HEK293 (cell line): Measurements from ENCODE around the gene MAP1S.

Experiments
- FEZF1 ChIP-seq: fragments of 450-650 bp; formaldehyde crosslinking; IDR thresholded peaks from 2 replicates; pipeline ENCODE4 v1.5.1; 2016; ENCODE audit warnings: missing biosample characterization, missing genetic modification characterization
- IKZF3 ChIP-seq: fragments of 450-650 bp; IDR thresholded peaks from 2 replicates; pipeline ENCODE4 v1.5.0; 2018; ENCODE audit warnings: missing biosample characterization, mild to moderate bottlenecking, missing genetic modification characterization, moderate library complexity
- KLF10 ChIP-seq: fragments of 450-650 bp; IDR thresholded peaks from 2 replicates; pipeline ENCODE4 v1.5.1; 2018; ENCODE audit warnings: missing biosample characterization, mild to moderate bottlenecking, missing genetic modification characterization
- OSR2 ChIP-seq: fragments of 450-650 bp; formaldehyde crosslinking; IDR thresholded peaks from 2 replicates; pipeline ENCODE4 v1.5.1; 2016; ENCODE audit warnings: missing biosample characterization, missing genetic modification characterization
- SETDB1 ChIP-seq: IDR thresholded peaks from one replicate; pipeline ENCODE4 v1.6.1; 2017; ENCODE audit warnings: mild to moderate bottlenecking, low read length, moderate library complexity, mixed read lengths; ENCODE audit not compliant: insufficient read length
- SP2 ChIP-seq: fragments of 450-650 bp; formaldehyde crosslinking; IDR thresholded peaks from 2 replicates; pipeline ENCODE4 v1.5.1; 2016; ENCODE audit warnings: missing biosample characterization, missing genetic modification characterization
- SP3 ChIP-seq: fragments of 450-650 bp; formaldehyde crosslinking; IDR thresholded peaks from 2 replicates; pipeline ENCODE4 v1.5.1; 2016; ENCODE audit warnings: missing biosample characterization, missing genetic modification characterization
- SP7 ChIP-seq: fragments of 450-650 bp; formaldehyde crosslinking; IDR thresholded peaks from 2 replicates; pipeline ENCODE4 v1.5.1; 2016; ENCODE audit warnings: missing biosample characterization, missing genetic modification characterization
- WT1 ChIP-seq: fragments of 450-650 bp; formaldehyde crosslinking; IDR thresholded peaks from 2 replicates; pipeline ENCODE4 v1.5.1; 2016; ENCODE audit warnings: missing biosample characterization, missing genetic modification characterization
- ZBTB48 ChIP-seq: fragments of 450-650 bp; formaldehyde crosslinking; IDR thresholded peaks from 2 replicates; pipeline ENCODE4 v1.5.1; 2016; ENCODE audit warnings: missing biosample characterization, missing genetic modification characterization
- ZFP69B ChIP-seq: fragments of 450-650 bp; formaldehyde crosslinking; IDR thresholded peaks from 2 replicates; pipeline ENCODE4 v1.5.1; 2016; ENCODE audit warnings: missing biosample characterization, missing genetic modification characterization
- ZNF133 ChIP-seq: fragments of 450-650 bp; formaldehyde crosslinking; IDR thresholded peaks from 2 replicates; pipeline ENCODE4 v1.5.1; 2016; ENCODE audit warnings: missing biosample characterization, missing genetic modification characterization
- ZNF140 ChIP-seq: fragments of 450-650 bp; formaldehyde crosslinking; IDR thresholded peaks from 2 replicates; pipeline ENCODE4 v1.5.1; 2016; ENCODE audit warnings: missing biosample characterization, missing genetic modification characterization
- ZNF211 ChIP-seq: fragments of 450-650 bp; formaldehyde crosslinking; IDR thresholded peaks from 2 replicates; pipeline ENCODE4 v1.5.1; 2016; ENCODE audit warnings: low read depth, missing biosample characterization, missing genetic modification characterization
- ZNF23 ChIP-seq: fragments of 450-650 bp; formaldehyde crosslinking; IDR thresholded peaks from 2 replicates; pipeline ENCODE4 v1.5.1; 2016; ENCODE audit warnings: missing biosample characterization, missing genetic modification characterization, borderline replicate concordance
- ZNF324 ChIP-seq: fragments of 450-650 bp; formaldehyde crosslinking; IDR thresholded peaks from 2 replicates; pipeline ENCODE4 v1.5.1; 2016; ENCODE audit warnings: missing biosample characterization, missing genetic modification characterization
- ZNF341 ChIP-seq: fragments of 450-650 bp; formaldehyde crosslinking; IDR thresholded peaks from 2 replicates; pipeline ENCODE4; 2016; ENCODE audit warnings: low read depth, missing biosample characterization, missing genetic modification characterization
- ZNF426 ChIP-seq: fragments of 450-650 bp; formaldehyde crosslinking; IDR thresholded peaks from 2 replicates; pipeline ENCODE4 v1.5.1; 2017; ENCODE audit warnings: missing biosample characterization, missing genetic modification characterization, mild to moderate bottlenecking, inconsistent platforms, moderate library complexity
- ZNF510 ChIP-seq: fragments of 450-650 bp; formaldehyde crosslinking; IDR thresholded peaks from 2 replicates; pipeline ENCODE4 v1.5.1; 2018; ENCODE audit warnings: mild to moderate bottlenecking, missing genetic modification characterization, missing biosample characterization; ENCODE audit not compliant: insufficient replicate concordance
- ZNF530 ChIP-seq: fragments of 450-650 bp; formaldehyde crosslinking; IDR thresholded peaks from 2 replicates; pipeline ENCODE4 v1.5.1; 2016; ENCODE audit warnings: low read depth, missing biosample characterization, missing genetic modification characterization
- ZNF544 ChIP-seq: fragments of 450-650 bp; formaldehyde crosslinking; IDR thresholded peaks from 2 replicates; pipeline ENCODE4 v1.5.0; 2017; ENCODE audit warnings: missing biosample characterization, missing genetic modification characterization
- ZNF600 ChIP-seq: fragments of 450-650 bp; formaldehyde crosslinking; IDR thresholded peaks from 2 replicates; pipeline ENCODE4 v1.5.1; 2016; ENCODE audit warnings: missing biosample characterization, missing genetic modification characterization
- ZNF660 ChIP-seq: fragments of 450-650 bp; IDR thresholded peaks from 2 replicates; pipeline ENCODE4 v1.5.1; 2018; ENCODE audit warnings: missing biosample characterization, mild to moderate bottlenecking, missing genetic modification characterization
- ZNF76 ChIP-seq: fragments of 450-650 bp; formaldehyde crosslinking; IDR thresholded peaks from 2 replicates; pipeline ENCODE4; 2016; ENCODE audit warnings: low read depth, missing biosample characterization, missing genetic modification characterization, borderline replicate concordance
- ZNF785 ChIP-seq: fragments of 450-650 bp; formaldehyde crosslinking; IDR thresholded peaks from 2 replicates; pipeline ENCODE4 v1.5.1; 2016; ENCODE audit warnings: missing biosample characterization, missing genetic modification characterization
- ZNF830 ChIP-seq: fragments of 450-650 bp; IDR thresholded peaks from 2 replicates; pipeline ENCODE4 v1.5.0; 2018; ENCODE audit warnings: missing biosample characterization, missing genetic modification characterization, low read depth, mild to moderate bottlenecking, moderate library complexity
- ZNF837 ChIP-seq: fragments of 450-650 bp; formaldehyde crosslinking; IDR thresholded peaks from 2 replicates; pipeline ENCODE4 v1.5.1; 2016; ENCODE audit warnings: missing biosample characterization, missing genetic modification characterization
- ZXDB ChIP-seq: fragments of 450-650 bp; formaldehyde crosslinking; IDR thresholded peaks from 2 replicates; pipeline ENCODE4 v1.5.1; 2016; ENCODE audit warnings: missing biosample characterization, missing genetic modification characterization
- TF ChIP-seq, protein P1 (sequence below): fragments of 450-650 bp; formaldehyde crosslinking; optimal IDR thresholded peaks from 2 replicates; pipeline ENCODE3; 2016; ENCODE audit warnings: missing biosample characterization, mild to moderate bottlenecking, missing genetic modification characterization
- TF ChIP-seq, protein P2 (sequence below): IDR thresholded peaks from 2 replicates; pipeline ENCODE4 v1.6.1; 2011; ENCODE audit warnings: mild to moderate bottlenecking, low read depth, low read length, borderline replicate concordance
- TF ChIP-seq, protein P3 (sequence below): fragments of 450-650 bp; formaldehyde crosslinking; IDR thresholded peaks from 2 replicates; pipeline ENCODE4; 2016; ENCODE audit warnings: missing biosample characterization, missing genetic modification characterization
- TF ChIP-seq, protein P4 (sequence below): fragments of 450-650 bp; formaldehyde crosslinking; IDR thresholded peaks from 2 replicates; pipeline ENCODE4 v1.5.1; 2016; ENCODE audit warnings: missing biosample characterization, missing genetic modification characterization
- TF ChIP-seq, protein P5 (sequence below): fragments of 450-650 bp; formaldehyde crosslinking; IDR thresholded peaks from 2 replicates; pipeline ENCODE4 v1.5.1; 2016; ENCODE audit warnings: missing biosample characterization, missing genetic modification characterization
- TF ChIP-seq, protein P6 (sequence below): fragments of 450-650 bp; formaldehyde crosslinking; IDR thresholded peaks from 2 replicates; pipeline ENCODE4 v1.5.1; 2017; ENCODE audit warnings: missing biosample characterization, missing genetic modification characterization

The MAP1S gene

DNA sequence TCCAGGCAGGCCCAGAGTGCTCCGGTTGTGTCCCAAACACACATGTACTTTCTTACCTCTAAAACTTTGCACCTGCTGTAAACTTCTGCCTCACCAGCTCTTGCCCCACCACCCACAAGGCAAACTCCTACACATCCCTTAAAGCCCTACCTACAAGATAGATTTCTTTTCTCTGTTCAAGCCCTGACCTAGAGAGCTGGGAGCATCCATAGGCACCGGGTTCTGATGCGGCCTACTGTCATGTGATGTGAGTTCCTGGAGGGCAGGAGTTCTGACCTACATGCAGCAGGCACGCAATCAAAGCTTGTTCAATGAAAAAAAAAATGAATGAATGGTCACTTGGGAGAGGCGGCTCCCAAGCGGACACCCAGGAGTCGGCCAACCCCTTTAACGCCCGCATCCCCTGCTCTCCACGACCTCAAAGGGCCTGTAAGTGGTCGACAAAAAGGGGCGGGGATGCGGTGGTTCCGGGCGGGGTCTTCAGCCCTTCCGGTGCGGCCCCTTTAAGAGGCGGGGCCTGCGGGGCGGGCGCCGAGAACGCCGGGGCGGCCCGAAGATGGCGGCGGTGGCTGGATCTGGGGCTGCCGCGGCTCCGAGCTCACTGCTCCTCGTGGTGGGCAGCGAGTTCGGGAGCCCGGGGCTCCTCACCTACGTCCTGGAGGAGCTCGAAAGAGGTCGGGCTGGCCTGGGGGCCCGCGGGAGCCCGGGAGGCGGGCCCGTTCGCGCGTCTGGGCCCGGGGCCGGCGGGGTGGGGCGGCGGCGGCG is at the start of gene MAP1S (continued):
- TF ChIP-seq ZXDB (tag by site-specific recombination), result peak; percentile 74
- no peak for TF ChIP-seq SETDB1
- TF ChIP-seq, protein P1, sequence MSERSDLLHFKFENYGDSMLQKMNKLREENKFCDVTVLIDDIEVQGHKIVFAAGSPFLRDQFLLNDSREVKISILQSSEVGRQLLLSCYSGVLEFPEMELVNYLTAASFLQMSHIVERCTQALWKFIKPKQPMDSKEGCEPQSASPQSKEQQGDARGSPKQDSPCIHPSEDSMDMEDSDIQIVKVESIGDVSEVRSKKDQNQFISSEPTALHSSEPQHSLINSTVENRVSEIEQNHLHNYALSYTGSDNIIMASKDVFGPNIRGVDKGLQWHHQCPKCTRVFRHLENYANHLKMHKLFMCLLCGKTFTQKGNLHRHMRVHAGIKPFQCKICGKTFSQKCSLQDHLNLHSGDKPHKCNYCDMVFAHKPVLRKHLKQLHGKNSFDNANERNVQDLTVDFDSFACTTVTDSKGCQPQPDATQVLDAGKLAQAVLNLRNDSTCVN (tag by site-specific recombination), result peak; percentile 33
- TF ChIP-seq ZNF837 (tag by site-specific recombination), result no peak
- TF ChIP-seq, protein P2, sequence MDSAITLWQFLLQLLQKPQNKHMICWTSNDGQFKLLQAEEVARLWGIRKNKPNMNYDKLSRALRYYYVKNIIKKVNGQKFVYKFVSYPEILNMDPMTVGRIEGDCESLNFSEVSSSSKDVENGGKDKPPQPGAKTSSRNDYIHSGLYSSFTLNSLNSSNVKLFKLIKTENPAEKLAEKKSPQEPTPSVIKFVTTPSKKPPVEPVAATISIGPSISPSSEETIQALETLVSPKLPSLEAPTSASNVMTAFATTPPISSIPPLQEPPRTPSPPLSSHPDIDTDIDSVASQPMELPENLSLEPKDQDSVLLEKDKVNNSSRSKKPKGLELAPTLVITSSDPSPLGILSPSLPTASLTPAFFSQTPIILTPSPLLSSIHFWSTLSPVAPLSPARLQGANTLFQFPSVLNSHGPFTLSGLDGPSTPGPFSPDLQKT, result peak; percentile 84; the same call in 1 of the 2 replicates
- peak; percentile 72 for TF ChIP-seq ZNF76 (tag by site-specific recombination)
- no peak for TF ChIP-seq WT1 (tag by site-specific recombination)
- TF ChIP-seq ZNF830 (tag by site-specific recombination), result no peak
- peak; percentile 44; the same call in 1 of the 2 replicates for TF ChIP-seq ZBTB48
- TF ChIP-seq, protein P3, sequence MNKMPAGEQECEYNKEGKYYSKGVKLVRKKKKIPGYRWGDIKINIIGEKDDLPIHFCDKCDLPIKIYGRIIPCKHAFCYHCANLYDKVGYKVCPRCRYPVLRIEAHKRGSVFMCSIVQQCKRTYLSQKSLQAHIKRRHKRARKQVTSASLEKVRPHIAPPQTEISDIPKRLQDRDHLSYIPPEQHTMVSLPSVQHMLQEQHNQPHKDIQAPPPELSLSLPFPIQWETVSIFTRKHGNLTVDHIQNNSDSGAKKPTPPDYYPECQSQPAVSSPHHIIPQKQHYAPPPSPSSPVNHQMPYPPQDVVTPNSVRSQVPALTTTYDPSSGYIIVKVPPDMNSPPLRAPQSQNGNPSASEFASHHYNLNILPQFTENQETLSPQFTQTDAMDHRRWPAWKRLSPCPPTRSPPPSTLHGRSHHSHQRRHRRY (tag by site-specific recombination), result no peak
- TF ChIP-seq SP2 (tag by site-specific recombination), result peak; percentile 93
- TF ChIP-seq OSR2, result no peak
- TF ChIP-seq ZNF600 (tag by site-specific recombination), result peak; percentile 88
- TF ChIP-seq ZNF211, result no peak
- TF ChIP-seq ZNF426, result no peak
- no peak for TF ChIP-seq ZNF530 (tag by site-specific recombination)
- no peak for TF ChIP-seq ZNF785 (tag by site-specific recombination)
- TF ChIP-seq, protein P4, sequence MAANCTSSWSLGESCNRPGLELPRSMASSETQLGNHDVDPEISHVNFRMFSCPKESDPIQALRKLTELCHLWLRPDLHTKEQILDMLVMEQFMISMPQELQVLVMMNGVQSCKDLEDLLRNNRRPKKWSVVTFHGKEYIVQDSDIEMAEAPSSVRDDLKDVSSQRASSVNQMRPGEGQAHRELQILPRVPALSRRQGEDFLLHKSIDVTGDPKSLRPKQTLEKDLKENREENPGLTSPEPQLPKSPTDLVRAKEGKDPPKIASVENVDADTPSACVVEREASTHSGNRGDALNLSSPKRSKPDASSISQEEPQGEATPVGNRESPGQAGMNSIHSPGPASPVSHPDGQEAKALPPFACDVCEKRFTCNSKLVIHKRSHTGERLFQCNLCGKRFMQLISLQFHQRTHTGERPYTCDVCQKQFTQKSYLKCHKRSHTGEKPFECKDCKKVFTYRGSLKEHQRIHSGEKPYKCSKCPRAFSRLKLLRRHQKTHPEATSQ, result no peak
- TF ChIP-seq IKZF3 (tag by site-specific recombination), result no peak
- TF ChIP-seq ZNF660 (tag by site-specific recombination), result 0 out of 2 replicates have a peak, but pooled peaks have one; percentile 20
- TF ChIP-seq ZNF324 (tag by site-specific recombination), result 0 out of 2 replicates have a peak, but pooled peaks have one; percentile 57
- peak; percentile 58 for TF ChIP-seq SP7 (tag by site-specific recombination)
- no peak for TF ChIP-seq ZNF133 (tag by site-specific recombination)
- peak; percentile 99 for TF ChIP-seq ZFP69B (tag by site-specific recombination)
- TF ChIP-seq ZNF510, result no peak
- TF ChIP-seq, protein P5, sequence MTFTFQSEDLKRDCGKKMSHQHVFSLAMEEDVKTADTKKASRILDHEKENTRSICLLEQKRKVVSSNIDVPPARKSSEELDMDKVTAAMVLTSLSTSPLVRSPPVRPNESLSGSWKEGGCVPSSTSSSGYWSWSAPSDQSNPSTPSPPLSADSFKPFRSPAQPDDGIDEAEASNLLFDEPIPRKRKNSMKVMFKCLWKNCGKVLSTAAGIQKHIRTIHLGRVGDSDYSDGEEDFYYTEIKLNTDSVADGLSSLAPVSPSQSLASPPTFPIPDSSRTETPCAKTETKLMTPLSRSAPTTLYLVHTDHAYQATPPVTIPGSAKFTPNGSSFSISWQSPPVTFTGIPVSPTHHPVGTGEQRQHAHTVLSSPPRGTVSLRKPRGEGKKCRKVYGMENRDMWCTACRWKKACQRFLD, result no peak
- TF ChIP-seq, protein P6, sequence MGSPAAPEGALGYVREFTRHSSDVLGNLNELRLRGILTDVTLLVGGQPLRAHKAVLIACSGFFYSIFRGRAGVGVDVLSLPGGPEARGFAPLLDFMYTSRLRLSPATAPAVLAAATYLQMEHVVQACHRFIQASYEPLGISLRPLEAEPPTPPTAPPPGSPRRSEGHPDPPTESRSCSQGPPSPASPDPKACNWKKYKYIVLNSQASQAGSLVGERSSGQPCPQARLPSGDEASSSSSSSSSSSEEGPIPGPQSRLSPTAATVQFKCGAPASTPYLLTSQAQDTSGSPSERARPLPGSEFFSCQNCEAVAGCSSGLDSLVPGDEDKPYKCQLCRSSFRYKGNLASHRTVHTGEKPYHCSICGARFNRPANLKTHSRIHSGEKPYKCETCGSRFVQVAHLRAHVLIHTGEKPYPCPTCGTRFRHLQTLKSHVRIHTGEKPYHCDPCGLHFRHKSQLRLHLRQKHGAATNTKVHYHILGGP (tag by site-specific recombination), result peak; percentile 77
- TF ChIP-seq ZNF544 (tag by site-specific recombination), result no peak
- no peak for TF ChIP-seq ZNF140 (tag by site-specific recombination)
- TF ChIP-seq FEZF1, result peak; percentile 13; the same call in 1 of the 2 replicates
- TF ChIP-seq ZNF23 (tag by site-specific recombination), result no peak
- TF ChIP-seq SP3 (tag by site-specific recombination), result peak; percentile 97
- no peak for TF ChIP-seq ZNF341 (tag by site-specific recombination)
- peak; percentile 60; the same call in 1 of the 2 replicates for TF ChIP-seq KLF10 (tag by site-specific recombination)
